Loucy (cell line): ENCODE measurements around the gene SNU13.

Source experiments
- H2AFZ ChIP-seq: fragments of 200-600 bp; sonication (generic); 2 replicates; pipeline ENCODE4 v1.6.0; 2016; ENCODE audit warnings: antibody characterized with exemption, mild to moderate bottlenecking, low read length, moderate library complexity
- H3F3A ChIP-seq: fragments of 200-600 bp; 2 replicates; pipeline ENCODE4 v1.6.0; 2016; ENCODE audit warnings: antibody characterized with exemption, low read depth, mild to moderate bottlenecking
- H3K27me3 ChIP-seq: fragments of 200-600 bp; sonication (generic); 2 replicates; pipeline ENCODE4 v1.6.1; 2014; ENCODE audit warnings: low read length, mild to moderate bottlenecking; ENCODE audit not compliant: insufficient read depth, poor library complexity, severe bottlenecking
- H3K36me3 ChIP-seq: fragments of 200-600 bp; sonication (generic); 2 replicates; pipeline ENCODE4 v1.6.1; 2016; ENCODE audit warnings: low read length; ENCODE audit not compliant: insufficient read depth
- H3K4me1 ChIP-seq: fragments of 200-600 bp; sonication (generic); 2 replicates; pipeline ENCODE4 v1.5.1; 2014; ENCODE audit warnings: low read length, mild to moderate bottlenecking; ENCODE audit not compliant: insufficient read depth, poor library complexity, severe bottlenecking
- H3K4me2 ChIP-seq: fragments of 200-600 bp; sonication (generic); 2 replicates; pipeline ENCODE4 v1.6.0; 2014; ENCODE audit warnings: antibody characterized with exemption, low read length, low read depth, mild to moderate bottlenecking; ENCODE audit not compliant: poor library complexity, severe bottlenecking
- H3K4me3 ChIP-seq: fragments of 200-600 bp; sonication (generic); 2 replicates; pipeline ENCODE4 v1.5.1; 2014; ENCODE audit warnings: low read length, mild to moderate bottlenecking, mixed read lengths; ENCODE audit not compliant: poor library complexity, severe bottlenecking
- H3K79me2 ChIP-seq: fragments of 200-600 bp; sonication (generic); 2 replicates; pipeline ENCODE4 v1.6.1; 2014; ENCODE audit warnings: low read length; ENCODE audit not compliant: insufficient read depth
- H3K9ac ChIP-seq: fragments of 200-600 bp; sonication (generic); 2 replicates; pipeline ENCODE4 v1.6.0; 2014; ENCODE audit warnings: mild to moderate bottlenecking, low read depth, low read length, moderate library complexity; ENCODE audit not compliant: poor library complexity, severe bottlenecking
- H3K9me2 ChIP-seq: fragments of 200-600 bp; sonication (generic); replicated peaks from 2 replicates; pipeline ENCODE4 v1.6.1; 2016; ENCODE audit warnings: low read depth, low read length, mixed read lengths
- H3K9me3 ChIP-seq: fragments of 200-600 bp; sonication (generic); 2 replicates; pipeline ENCODE4 v1.6.1; 2014; ENCODE audit warnings: mild to moderate bottlenecking, antibody characterized with exemption, low read length, low read depth; ENCODE audit not compliant: insufficient read depth
- H4K20me1 ChIP-seq: fragments of 200-600 bp; sonication (generic); 2 replicates; pipeline ENCODE4 v1.6.0; 2014; ENCODE audit warnings: antibody characterized with exemption, low read length, mild to moderate bottlenecking; ENCODE audit not compliant: insufficient read depth, poor library complexity, severe bottlenecking
- EZH2phosphoT487 ChIP-seq: fragments of 200-600 bp; IDR thresholded peaks from 2 replicates; pipeline ENCODE4 v1.6.1; 2018; ENCODE audit warnings: antibody characterized with exemption, mild to moderate bottlenecking, moderate library complexity, borderline replicate concordance
- TF ChIP-seq, protein P1 (sequence below): fragments of 200-600 bp; sonication (generic); conservative IDR thresholded peaks from 2 replicates; pipeline ENCODE4 v1.5.1; 2014; ENCODE audit warnings: mild to moderate bottlenecking, antibody characterized with exemption, low read length

The SNU13 gene

DNA sequence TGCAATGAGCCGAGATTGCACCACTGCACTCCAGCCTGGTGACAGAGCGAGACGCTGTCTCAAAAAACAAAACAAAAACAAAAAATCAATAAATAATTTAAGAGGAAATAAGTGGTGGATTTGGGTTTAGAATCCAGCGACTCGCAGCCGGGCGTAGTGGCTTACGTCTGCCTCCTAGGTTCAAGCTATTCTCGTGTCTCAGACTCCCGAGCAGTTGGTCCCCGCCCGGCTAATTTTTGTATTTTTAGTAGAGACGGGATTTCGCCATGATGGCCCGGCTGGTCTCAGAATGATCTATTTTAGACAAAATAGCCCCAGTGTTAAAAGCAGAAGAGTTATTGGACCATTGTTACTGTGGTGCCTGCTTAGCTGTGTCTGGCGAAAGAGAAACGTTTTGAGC, 29.8 kb downstream of the SNU13 start:
- H3K9me2 ChIP-seq: no peaks in the 10 kb centered on the region
- no peak overlapping the region for H2AFZ ChIP-seq
- TF ChIP-seq, protein P1, sequence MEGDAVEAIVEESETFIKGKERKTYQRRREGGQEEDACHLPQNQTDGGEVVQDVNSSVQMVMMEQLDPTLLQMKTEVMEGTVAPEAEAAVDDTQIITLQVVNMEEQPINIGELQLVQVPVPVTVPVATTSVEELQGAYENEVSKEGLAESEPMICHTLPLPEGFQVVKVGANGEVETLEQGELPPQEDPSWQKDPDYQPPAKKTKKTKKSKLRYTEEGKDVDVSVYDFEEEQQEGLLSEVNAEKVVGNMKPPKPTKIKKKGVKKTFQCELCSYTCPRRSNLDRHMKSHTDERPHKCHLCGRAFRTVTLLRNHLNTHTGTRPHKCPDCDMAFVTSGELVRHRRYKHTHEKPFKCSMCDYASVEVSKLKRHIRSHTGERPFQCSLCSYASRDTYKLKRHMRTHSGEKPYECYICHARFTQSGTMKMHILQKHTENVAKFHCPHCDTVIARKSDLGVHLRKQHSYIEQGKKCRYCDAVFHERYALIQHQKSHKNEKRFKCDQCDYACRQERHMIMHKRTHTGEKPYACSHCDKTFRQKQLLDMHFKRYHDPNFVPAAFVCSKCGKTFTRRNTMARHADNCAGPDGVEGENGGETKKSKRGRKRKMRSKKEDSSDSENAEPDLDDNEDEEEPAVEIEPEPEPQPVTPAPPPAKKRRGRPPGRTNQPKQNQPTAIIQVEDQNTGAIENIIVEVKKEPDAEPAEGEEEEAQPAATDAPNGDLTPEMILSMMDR: no peak
- no peak for TF ChIP-seq EZH2phosphoT487
- H3K9me3 ChIP-seq: no peaks in the 10 kb centered on the region
- no peaks in the 10 kb centered on the region for H4K20me1 ChIP-seq
- H3K79me2 ChIP-seq: no peaks in the 10 kb centered on the region
- no peaks in the 10 kb centered on the region for H3K4me1 ChIP-seq
- no peaks in the 10 kb centered on the region for H3K27me3 ChIP-seq
- peaks cover 98% of the 10 kb centered on the region for H3K36me3 ChIP-seq
- no peak overlapping the region for H3K4me2 ChIP-seq
- no peak overlapping the region for H3K9ac ChIP-seq
- no peaks in the 10 kb centered on the region for H3F3A ChIP-seq
- H3K4me3 ChIP-seq: no peak overlapping the region

DNA sequence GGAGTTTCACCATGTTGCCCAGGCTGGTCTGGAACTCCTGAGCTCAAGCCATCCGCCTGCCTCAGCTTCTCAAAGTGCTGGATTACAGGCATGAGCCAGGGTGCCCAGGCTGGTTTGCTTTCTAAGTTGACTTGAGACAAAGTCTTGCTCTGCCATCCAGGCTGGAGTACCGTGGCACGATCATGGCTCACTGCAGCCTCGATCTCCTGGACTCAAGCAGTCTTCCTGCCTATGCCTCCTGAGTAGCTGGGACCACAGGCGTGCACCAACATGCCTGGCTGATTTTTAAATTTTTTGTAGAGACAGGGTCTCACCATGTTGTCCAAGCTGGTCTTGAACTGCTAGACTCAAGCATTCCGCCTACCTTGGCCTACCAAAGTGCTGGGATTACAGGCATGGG, 31.0 kb downstream of the SNU13 start:
- no peaks in the 10 kb centered on the region for H3K9me2 ChIP-seq
- H4K20me1 ChIP-seq: peaks cover 3% of the 10 kb centered on the region
- H3K27me3 ChIP-seq: no peaks in the 10 kb centered on the region
- H3F3A ChIP-seq: no peaks in the 10 kb centered on the region
- H3K9me3 ChIP-seq: no peaks in the 10 kb centered on the region
- H2AFZ ChIP-seq: no peak overlapping the region
- H3K9ac ChIP-seq: no peak overlapping the region
- no peak overlapping the region for H3K4me2 ChIP-seq
- TF ChIP-seq EZH2phosphoT487: no peak
- TF ChIP-seq, protein P1: no peak
- H3K4me1 ChIP-seq: no peaks in the 10 kb centered on the region
- H3K79me2 ChIP-seq: no peaks in the 10 kb centered on the region
- H3K36me3 ChIP-seq: peaks cover 98% of the 10 kb centered on the region
- no peak overlapping the region for H3K4me3 ChIP-seq

DNA sequence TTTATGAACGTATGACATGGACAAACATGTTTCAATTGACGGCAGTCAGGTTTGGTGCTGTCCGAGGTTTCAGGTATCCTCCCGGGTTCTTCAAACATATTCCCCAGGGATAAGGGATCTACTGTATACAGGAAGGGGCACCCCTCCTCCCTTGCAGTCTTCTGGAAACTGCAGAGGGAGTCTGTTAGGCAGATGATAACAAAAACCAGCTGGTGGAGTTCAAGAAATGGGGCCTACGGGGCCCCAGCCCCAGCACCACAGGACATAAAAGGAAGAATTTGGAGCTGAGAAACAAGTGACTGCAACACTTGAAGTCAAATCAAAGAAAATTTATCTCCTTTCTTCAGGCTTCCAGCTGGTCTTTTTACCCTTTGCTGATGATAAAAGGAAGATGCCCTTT, 32.1 kb downstream of the SNU13 start:
- no peak overlapping the region for H3K4me2 ChIP-seq
- no peak overlapping the region for H2AFZ ChIP-seq
- no peaks in the 10 kb centered on the region for H3K79me2 ChIP-seq
- no peak for TF ChIP-seq EZH2phosphoT487
- TF ChIP-seq, protein P1: no peak
- no peaks in the 10 kb centered on the region for H3F3A ChIP-seq
- no peaks in the 10 kb centered on the region for H3K4me1 ChIP-seq
- peaks cover 98% of the 10 kb centered on the region for H3K36me3 ChIP-seq
- no peaks in the 10 kb centered on the region for H3K9me2 ChIP-seq
- H3K9me3 ChIP-seq: no peaks in the 10 kb centered on the region
- H3K4me3 ChIP-seq: no peak overlapping the region
- peaks cover 3% of the 10 kb centered on the region for H4K20me1 ChIP-seq
- H3K9ac ChIP-seq: no peak overlapping the region
- H3K27me3 ChIP-seq: no peaks in the 10 kb centered on the region
